Hepatocyte (in vitro differentiated cells): ENCODE measurements around the gene EPC2. TPM values are rescaled to one million over a fixed set of nuclear protein-coding genes. Genes with fewer than 3 reads are reported as not detected.

ENCODE experiments used
- DNase-seq: peaks from one replicate; pipeline ENCODE4 v3.0.0-alpha.2; 2016; ENCODE audit warnings: low spot score
- H2AFZ ChIP-seq: fragments of 200-600 bp; sonication (generic); 2 replicates; pipeline ENCODE4 v1.6.0; 2016; ENCODE audit warnings: antibody characterized with exemption, mild to moderate bottlenecking
- H3K27ac ChIP-seq: fragments of 200-600 bp; sonication (generic); 2 replicates; pipeline ENCODE4 v1.5.1; 2016; ENCODE audit warnings: mild to moderate bottlenecking
- H3K27me3 ChIP-seq: fragments of 200-600 bp; sonication (generic); 2 replicates; pipeline ENCODE4 v1.6.1; 2016
- H3K36me3 ChIP-seq: fragments of 200-600 bp; sonication (generic); replicated peaks from 2 replicates; pipeline ENCODE4 v1.5.1; 2016; ENCODE audit warnings: low read depth; ENCODE audit not compliant: insufficient read depth
- H3K4me1 ChIP-seq: fragments of 200-600 bp; sonication (generic); 2 replicates; pipeline ENCODE4 v1.5.1; 2016; ENCODE audit warnings: mild to moderate bottlenecking, moderate library complexity; ENCODE audit not compliant: insufficient read depth
- H3K4me2 ChIP-seq: fragments of 200-600 bp; sonication (generic); 2 replicates; pipeline ENCODE4 v1.6.0; 2016
- H3K4me3 ChIP-seq: fragments of 200-600 bp; sonication (generic); 2 replicates; pipeline ENCODE4 v1.5.1; 2016; ENCODE audit warnings: mild to moderate bottlenecking
- H3K79me2 ChIP-seq: fragments of 200-600 bp; sonication (generic); 2 replicates; pipeline ENCODE4 v1.6.0; 2017; ENCODE audit warnings: mild to moderate bottlenecking
- H3K9me2 ChIP-seq: fragments of 200-600 bp; sonication (generic); replicated peaks from 2 replicates; pipeline ENCODE4 v1.6.0; 2017; ENCODE audit warnings: mild to moderate bottlenecking; ENCODE audit not compliant: insufficient read depth
- H3K9me3 ChIP-seq: fragments of 200-600 bp; sonication (generic); 2 replicates; pipeline ENCODE4 v1.5.1; 2016; ENCODE audit warnings: low read depth, mild to moderate bottlenecking
- H4K20me1 ChIP-seq: fragments of 200-600 bp; sonication (generic); 2 replicates; pipeline ENCODE4 v1.6.0; 2016; ENCODE audit warnings: mild to moderate bottlenecking; ENCODE audit not compliant: insufficient read depth, poor library complexity, severe bottlenecking
- CTCF ChIP-seq: fragments of 200-600 bp; sonication (generic); IDR thresholded peaks from 2 replicates; pipeline ENCODE4 v1.5.1; 2016; ENCODE audit warnings: antibody characterized with exemption, mild to moderate bottlenecking; ENCODE audit not compliant: poor library complexity
- EZH2 ChIP-seq: fragments of 200-600 bp; sonication (generic); IDR thresholded peaks from 2 replicates; pipeline ENCODE4 v1.6.1; 2016; ENCODE audit warnings: antibody characterized with exemption, mild to moderate bottlenecking, borderline replicate concordance
- EZH2phosphoT487 ChIP-seq: fragments of 200-600 bp; sonication (generic); IDR thresholded peaks from one replicate; pipeline ENCODE4 v1.6.1; 2018; ENCODE audit warnings: antibody characterized with exemption, mild to moderate bottlenecking, low read depth, moderate library complexity; ENCODE audit not compliant: unreplicated experiment, severe bottlenecking
- whole genome bisulfite sequencing: methylation state at CpG from one replicate; pipeline ENCODE4 v1.1.6; 2016; ENCODE audit warnings: low lambda C conversion rate; ENCODE audit errors: missing lambda C conversion rate; 5-methylcytosine and 5-hydroxymethylcytosine counted together
- polyA plus RNA-seq: library from polyadenylated mRNA; unstranded; fragments of >200 nt; fragmentation: Nextera tagmentation; extraction: Ambion mirVana; gene quantifications from 2 replicates; pipeline ENCODE4 v1.2.1, GENCODE V29; 2016
- total RNA-seq: library from RNA; depleted of rRNA; stranded (reverse); fragments of >200 nt; gene quantifications from 2 replicates; pipeline ENCODE4 v1.2.3, GENCODE V29; 2014

The EPC2 gene
- total and polyA plus RNA-seq, 2 experiments from 2014 or later = 2.6 to 37.8 TPM

DNA sequence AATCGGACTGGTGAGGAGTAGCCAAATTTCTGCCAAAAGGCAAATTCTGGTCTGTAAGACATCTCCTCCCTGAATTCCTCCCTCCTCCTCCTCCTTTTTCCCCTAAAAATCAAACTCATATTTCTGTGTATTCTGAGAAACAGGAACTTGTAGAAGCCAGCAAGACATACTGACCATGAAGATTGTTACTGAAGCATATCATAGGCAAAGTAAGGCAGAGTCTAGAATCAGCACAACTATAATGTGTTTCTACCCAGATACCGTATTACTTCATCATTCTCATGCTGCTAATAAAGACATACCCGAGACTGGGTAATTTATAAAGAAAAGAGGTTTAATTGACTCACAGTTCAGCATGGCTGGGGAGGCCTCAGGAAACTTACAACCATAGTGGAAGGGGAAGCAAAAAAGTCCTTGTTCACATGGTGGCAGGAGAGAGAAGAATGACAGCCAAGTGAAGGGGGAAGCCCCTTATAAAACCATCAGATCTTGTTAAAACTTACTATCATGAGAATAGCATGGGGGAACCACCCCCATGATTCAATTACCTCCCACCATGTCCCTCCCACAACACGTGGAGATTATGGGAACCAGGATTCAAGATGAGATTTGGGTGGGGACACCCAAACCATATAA is 24.9 kb upstream of the EPC2 start:
- no peaks in the 10 kb centered on the region for H3K79me2 ChIP-seq
- no peaks in the 10 kb centered on the region for H3K9me2 ChIP-seq
- H2AFZ ChIP-seq = no peak overlapping the region
- no peak overlapping the region for H3K27ac ChIP-seq
- 93% methylated on average over 4 of the region's 4 CpGs for WGBS
- TF ChIP-seq EZH2phosphoT487 (no peak), CTCF (no peak), EZH2 (no peak)
- no peaks in the 10 kb centered on the region for H3K36me3 ChIP-seq
- H3K4me2 ChIP-seq = no peak overlapping the region
- no peaks in the 10 kb centered on the region for H3K9me3 ChIP-seq
- H3K4me3 ChIP-seq = no peak overlapping the region
- DNase-seq = no peak
- peaks cover 11% of the 10 kb centered on the region for H3K4me1 ChIP-seq
- no peaks in the 10 kb centered on the region for H3K27me3 ChIP-seq
- H4K20me1 ChIP-seq = no peaks in the 10 kb centered on the region

DNA sequence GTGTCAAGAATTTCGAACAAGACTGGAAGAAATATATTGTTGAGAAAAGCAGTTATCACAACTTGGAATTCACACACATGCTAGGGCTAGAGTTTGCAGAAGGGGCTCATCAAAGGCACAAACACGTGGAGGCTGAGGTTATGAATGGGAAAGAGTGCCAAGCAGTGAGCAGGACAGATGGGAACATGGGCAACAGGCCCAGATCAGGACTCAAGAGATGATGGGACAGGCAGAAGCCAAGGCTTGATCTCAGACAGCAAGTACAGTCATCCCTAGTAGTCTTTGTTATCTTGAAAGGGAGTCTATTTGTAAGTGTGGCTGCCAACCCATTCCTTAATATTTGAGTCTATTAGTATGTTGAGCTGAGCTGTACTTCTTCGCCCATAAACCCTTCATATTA is 22.2 kb upstream of the EPC2 start:
- DNase-seq = no peak
- Histone ChIP-seq H3K9me3 (no peaks in the 10 kb centered on the region), H3K79me2 (no peaks in the 10 kb centered on the region), H3K4me2 (no peak overlapping the region), H3K27me3 (no peaks in the 10 kb centered on the region), H3K27ac (no peak overlapping the region), H3K36me3 (no peaks in the 10 kb centered on the region), H4K20me1 (no peaks in the 10 kb centered on the region), H3K4me3 (no peak overlapping the region), H2AFZ (no peak overlapping the region), H3K9me2 (no peaks in the 10 kb centered on the region), H3K4me1 (no peaks in the 10 kb centered on the region)
- 93% methylated on average over 3 of the region's 3 CpGs for WGBS
- TF ChIP-seq CTCF (no peak), EZH2 (no peak), EZH2phosphoT487 (no peak)

GRCh38 chr2:148623086-148623485 is 21.5 kb upstream of the EPC2 start:
- H3K36me3 ChIP-seq = no peaks in the 10 kb centered on the region
- H3K9me3 ChIP-seq = no peaks in the 10 kb centered on the region
- H3K9me2 ChIP-seq = no peaks in the 10 kb centered on the region
- H3K4me3 ChIP-seq = no peak overlapping the region
- H3K27ac ChIP-seq = no peak overlapping the region
- no peak overlapping the region for H2AFZ ChIP-seq
- TF ChIP-seq CTCF (no peak), EZH2 (no peak), EZH2phosphoT487 (no peak)
- no peaks in the 10 kb centered on the region for H3K27me3 ChIP-seq
- no peaks in the 10 kb centered on the region for H3K79me2 ChIP-seq
- no peak for DNase-seq
- no peaks in the 10 kb centered on the region for H4K20me1 ChIP-seq
- H3K4me2 ChIP-seq = no peak overlapping the region
- H3K4me1 ChIP-seq = no peaks in the 10 kb centered on the region

DNA sequence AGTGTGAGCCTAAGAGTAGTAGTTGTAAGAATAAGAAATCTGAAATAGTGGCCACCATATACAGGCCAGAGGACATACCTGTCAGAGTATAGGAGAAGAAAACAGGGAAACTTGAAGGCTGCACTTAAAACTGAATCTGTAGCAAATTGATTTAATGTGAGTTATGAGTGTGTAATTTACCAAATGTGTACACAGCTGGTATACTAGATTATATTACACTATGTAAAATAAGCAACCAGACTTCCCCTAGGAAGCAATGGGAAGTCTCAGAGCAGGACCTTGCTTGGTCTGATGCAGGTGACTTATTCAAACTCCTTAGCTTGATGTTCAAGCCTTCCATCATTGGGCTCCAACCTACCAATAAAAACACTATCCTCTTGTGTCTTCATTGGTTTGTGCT is 17.3 kb upstream of the EPC2 start:
- no peak overlapping the region for H2AFZ ChIP-seq
- H3K27me3 ChIP-seq = no peaks in the 10 kb centered on the region
- no peaks in the 10 kb centered on the region for H3K36me3 ChIP-seq
- no peak overlapping the region for H3K27ac ChIP-seq
- no peak for TF ChIP-seq EZH2phosphoT487
- no peak for TF ChIP-seq EZH2
- H3K9me2 ChIP-seq = no peaks in the 10 kb centered on the region
- H3K4me2 ChIP-seq = no peak overlapping the region
- H4K20me1 ChIP-seq = no peaks in the 10 kb centered on the region
- no peak for DNase-seq
- no peaks in the 10 kb centered on the region for H3K79me2 ChIP-seq
- H3K4me1 ChIP-seq = no peaks in the 10 kb centered on the region
- no peaks in the 10 kb centered on the region for H3K9me3 ChIP-seq
- no peak overlapping the region for H3K4me3 ChIP-seq
